ENCODE data around the gene PNP. TPM values are rescaled to one million over a fixed set of nuclear protein-coding genes. Genes with fewer than 3 reads are reported as not detected.
"Not testable (repeated sequence)": the region's sequence is repeated elsewhere in the genome, so short reads cannot be mapped to it uniquely, and the experiment has no call there.

The PNP gene
- total and polyA plus RNA-seq, 2 experiments from 2014 or later = 15.6 to 22.2 TPM

DNA sequence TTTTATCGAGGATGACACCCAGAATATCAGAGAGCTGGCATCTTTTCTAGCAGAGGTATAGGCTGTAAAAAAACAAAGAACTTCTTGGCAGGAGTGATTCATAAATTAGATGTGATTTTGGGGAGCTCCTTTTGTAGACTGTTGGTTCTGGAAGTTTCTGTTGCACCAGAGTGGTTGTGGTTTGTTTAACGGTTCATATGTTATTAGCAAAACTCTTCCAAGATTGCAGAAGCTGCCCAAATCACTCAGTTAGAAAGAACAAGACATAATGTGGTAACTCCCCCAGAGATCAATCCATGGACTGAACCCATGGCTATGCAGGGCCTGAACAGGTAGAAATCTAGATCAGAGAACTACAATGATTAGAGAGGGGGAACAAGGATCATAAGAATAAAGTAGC is 29.4 kb downstream of the PNP start:
- no peaks in the 10 kb centered on the region for H3K27me3 ChIP-seq
- no peak overlapping the region for H3K4me3 ChIP-seq
- no peaks in the 10 kb centered on the region for H3K4me1 ChIP-seq (ENCODE audit: low read depth)
- H3K36me3 ChIP-seq = no peaks in the 10 kb centered on the region
- no peak overlapping the region for H3K27ac ChIP-seq
- no peak for TF ChIP-seq CTCF (IDR thresholded peaks at IDR 0.05; ENCODE audit: low read depth, low read length)
- H3K9me3 ChIP-seq (ENCODE audit: low read depth) = no peaks in the 10 kb centered on the region
- DNase-seq (ENCODE audit: low read depth in 1 of 2, low spot score in 1 of 2) = no peak

DNA sequence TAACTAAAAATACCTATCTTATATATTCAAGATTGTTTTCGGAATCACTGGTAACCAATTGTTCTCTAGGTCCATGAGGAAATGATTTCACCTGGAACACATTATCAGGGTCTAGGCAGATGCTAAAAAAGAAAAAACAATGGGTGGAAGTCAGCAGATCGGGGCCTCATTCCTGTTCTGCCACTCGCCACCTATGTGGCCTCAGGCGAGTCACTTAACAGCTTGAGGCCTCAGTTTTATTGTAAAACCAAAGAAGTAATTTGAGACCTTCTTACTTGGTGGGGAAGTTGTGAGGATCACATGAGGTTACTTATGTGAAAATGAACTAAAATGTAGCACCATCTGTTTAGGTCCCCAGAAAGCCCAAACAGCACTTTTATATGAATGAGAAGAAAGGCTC is 29.9 kb downstream of the PNP start:
- Histone ChIP-seq H3K4me3 (no peak overlapping the region), H3K27me3 (no peaks in the 10 kb centered on the region), H3K36me3 (no peaks in the 10 kb centered on the region), H3K4me1 (ENCODE audit: low read depth) (no peaks in the 10 kb centered on the region), H3K27ac (no peak overlapping the region), H3K9me3 (ENCODE audit: low read depth) (no peaks in the 10 kb centered on the region)
- no peak for DNase-seq (ENCODE audit: low read depth in 1 of 2, low spot score in 1 of 2)
- TF ChIP-seq CTCF (IDR thresholded peaks at IDR 0.05; ENCODE audit: low read depth, low read length) = no peak

GRCh38 chr14:20499881-20500280 is 30.7 kb downstream of the PNP start:
- TF ChIP-seq CTCF (IDR thresholded peaks at IDR 0.05; ENCODE audit: low read depth, low read length) = no peak
- H3K9me3 ChIP-seq (ENCODE audit: low read depth) = no peaks in the 10 kb centered on the region
- H3K4me3 ChIP-seq = no peak overlapping the region
- no peaks in the 10 kb centered on the region for H3K36me3 ChIP-seq
- H3K27ac ChIP-seq = no peak overlapping the region
- H3K27me3 ChIP-seq = no peaks in the 10 kb centered on the region
- H3K4me1 ChIP-seq (ENCODE audit: low read depth) = no peaks in the 10 kb centered on the region
- no peak for DNase-seq (ENCODE audit: low read depth in 1 of 2, low spot score in 1 of 2)

GRCh38 chr14:20501346-20501745 is 32.1 kb downstream of the PNP start:
- Histone ChIP-seq H3K4me3 (no peak overlapping the region), H3K27me3 (no peaks in the 10 kb centered on the region), H3K36me3 (no peaks in the 10 kb centered on the region), H3K27ac (no peak overlapping the region), H3K9me3 (ENCODE audit: low read depth) (no peaks in the 10 kb centered on the region), H3K4me1 (ENCODE audit: low read depth) (no peaks in the 10 kb centered on the region)
- no peak for DNase-seq (ENCODE audit: low read depth in 1 of 2, low spot score in 1 of 2)
- no peak for TF ChIP-seq CTCF (IDR thresholded peaks at IDR 0.05; ENCODE audit: low read depth, low read length)

DNA sequence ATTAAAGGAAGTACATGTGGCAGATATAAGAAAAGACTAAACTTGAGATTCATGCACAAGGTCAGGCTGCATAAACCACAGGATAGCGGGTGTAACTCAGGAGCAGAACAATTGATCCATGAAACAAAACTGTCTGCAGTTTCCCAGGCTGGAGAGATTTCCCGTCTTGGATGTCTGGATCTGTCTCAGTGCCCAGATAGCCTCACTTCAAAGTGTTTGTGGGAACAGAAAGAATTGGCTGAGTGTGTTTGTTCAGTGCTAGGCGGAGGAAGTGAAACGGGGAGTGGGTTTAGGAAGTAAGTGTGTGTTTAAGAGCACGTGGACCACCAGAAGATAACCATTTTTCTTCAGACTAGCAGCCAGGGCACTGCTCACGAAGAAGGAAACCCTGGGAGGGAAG is 34.7 kb downstream of the PNP start:
- no peaks in the 10 kb centered on the region for H3K27me3 ChIP-seq
- no peaks in the 10 kb centered on the region for H3K36me3 ChIP-seq
- no peak for TF ChIP-seq CTCF (IDR thresholded peaks at IDR 0.05; ENCODE audit: low read depth, low read length)
- H3K4me3 ChIP-seq = no peak overlapping the region
- H3K4me1 ChIP-seq (ENCODE audit: low read depth) = no peaks in the 10 kb centered on the region
- no peaks in the 10 kb centered on the region for H3K9me3 ChIP-seq (ENCODE audit: low read depth)
- no peak overlapping the region for H3K27ac ChIP-seq
- no peak for DNase-seq (ENCODE audit: low read depth in 1 of 2, low spot score in 1 of 2)

DNA sequence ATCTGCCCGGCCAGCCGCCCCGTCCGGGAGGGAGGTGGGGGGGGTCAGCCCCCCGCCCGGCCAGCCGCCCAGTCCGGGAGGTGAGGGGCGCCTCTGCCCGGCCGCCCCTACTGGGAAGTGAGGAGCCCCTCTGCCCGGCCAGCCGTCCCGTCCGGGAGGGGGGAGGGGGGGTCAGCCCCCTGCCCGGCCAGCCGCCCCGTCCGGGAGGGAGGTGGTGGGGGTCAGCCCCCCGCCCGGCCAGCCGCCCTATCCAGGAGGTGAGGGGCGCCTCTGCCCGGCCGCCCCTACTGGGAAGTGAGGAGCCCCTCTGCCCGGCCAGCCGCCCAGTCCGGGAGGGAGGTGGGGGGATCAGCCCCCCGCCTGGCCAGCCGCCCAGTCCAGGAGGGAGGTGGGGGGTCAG is 37.1 kb downstream of the PNP start:
- not testable (repeated sequence) for DNase-seq (ENCODE audit: low read depth in 1 of 2, low spot score in 1 of 2); H3K36me3 ChIP-seq; H3K27ac ChIP-seq; H3K27me3 ChIP-seq; H3K4me3 ChIP-seq; H3K4me1 ChIP-seq (ENCODE audit: low read depth); H3K9me3 ChIP-seq (ENCODE audit: low read depth)

DNA sequence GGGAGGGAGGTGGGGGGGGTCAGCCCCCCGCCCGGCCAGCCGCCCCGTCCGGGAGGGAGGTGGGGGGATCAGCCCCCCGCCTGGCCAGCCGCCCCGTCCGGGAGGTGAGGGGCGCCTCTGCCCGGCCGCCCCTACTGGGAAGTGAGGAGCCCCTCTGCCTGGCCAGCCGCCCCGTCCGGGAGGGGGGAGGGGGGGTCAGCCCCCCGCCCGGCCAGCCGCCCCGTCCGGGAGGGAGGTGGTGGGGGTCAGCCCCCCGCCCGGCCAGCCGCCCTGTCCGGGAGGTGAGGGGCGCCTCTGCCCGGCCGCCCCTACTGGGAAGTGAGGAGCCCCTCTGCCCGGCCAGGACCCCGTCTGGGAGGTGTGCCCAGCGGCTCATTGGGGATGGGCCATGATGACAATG is 37.5 kb downstream of the PNP start:
- not testable (repeated sequence) for H3K36me3 ChIP-seq; H3K27ac ChIP-seq; H3K27me3 ChIP-seq; H3K4me1 ChIP-seq (ENCODE audit: low read depth); H3K4me3 ChIP-seq; H3K9me3 ChIP-seq (ENCODE audit: low read depth); DNase-seq (ENCODE audit: low read depth in 1 of 2, low spot score in 1 of 2)

- not testable (repeated sequence) for H3K9me3 ChIP-seq (ENCODE audit: low read depth); H3K4me1 ChIP-seq (ENCODE audit: low read depth); H3K36me3 ChIP-seq; H3K27me3 ChIP-seq; H3K27ac ChIP-seq; DNase-seq (ENCODE audit: low read depth in 1 of 2, low spot score in 1 of 2); H3K4me3 ChIP-seq
Measured at GRCh38 chr14:20507537-20507936, 38.3 kb downstream of the PNP start.
